Gastroesophageal sphincter (tissue), 4 donors: ENCODE measurements around the gene CMIP. TPM values are rescaled to one million over a fixed set of nuclear protein-coding genes. Genes with fewer than 3 reads are reported as not detected.

Experiments used
- ATAC-seq: fragments of 150-250 bp; one replicate; pipeline ENCODE4 v1.9.1; 2016; ENCODE audit warnings: mild to moderate bottlenecking, moderate library complexity
- H3K27ac ChIP-seq, 4 donors: fragments of 200-600 bp; sonication (generic) in 3 of 4; 1 replicate in 3 of 4; 2 replicates in 1 of 4; pipeline ENCODE4 v1.5.1; 2016 to 2019
- H3K27me3 ChIP-seq: fragments of 200-600 bp; sonication (generic); one replicate; pipeline ENCODE4 v1.5.1; 2019
- H3K36me3 ChIP-seq, 2 donors: fragments of 200-600 bp; sonication (generic); one replicate each; pipeline ENCODE4 v1.5.1; 2019; ENCODE audit warnings: control low read depth in 1 of 2
- H3K4me1 ChIP-seq, 3 donors: fragments of 200-600 bp; sonication (generic); 1 replicate in 2 of 3; 2 replicates in 1 of 3; pipeline ENCODE4 v1.5.1; 2016 to 2019; ENCODE audit warnings: control low read depth in 2 of 3
- H3K4me3 ChIP-seq, 2 donors: fragments of 200-600 bp; sonication (generic); one replicate each; pipeline ENCODE4 v1.5.1; 2019; ENCODE audit warnings: mild to moderate bottlenecking in 1 of 2, moderate library complexity in 1 of 2
- H3K9me3 ChIP-seq, 3 donors: fragments of 200-600 bp; sonication (generic); one replicate each; pipeline ENCODE4 v1.5.1; 2017 to 2019; ENCODE audit warnings: control low read depth in 2 of 3
- EP300 ChIP-seq: sonication (generic); formaldehyde crosslinking; IDR thresholded peaks from one replicate; pipeline ENCODE4 v1.6.1; 2017; ENCODE audit warnings: antibody characterized with exemption, mild to moderate bottlenecking
- POLR2A ChIP-seq, 2 donors: fragments of 450-650 bp; IDR thresholded peaks; one replicate each; pipeline ENCODE4 v1.6.1; 2017; ENCODE audit warnings: antibody characterized with exemption in 2 of 2, mild to moderate bottlenecking in 2 of 2, moderate library complexity in 1 of 2
- POLR2AphosphoS5 ChIP-seq: sonication (generic); formaldehyde crosslinking; IDR thresholded peaks from one replicate; pipeline ENCODE4 v1.6.1; 2017; ENCODE audit warnings: antibody characterized with exemption
- WGBS, 2 donors: methylation state at CpG; one replicate each; pipeline ENCODE4 v1.1.5; 2018; ENCODE audit warnings: low coverage in 1 of 2; 5-methylcytosine and 5-hydroxymethylcytosine counted together
- total RNA-seq, 4 donors: library from RNA; depleted of rRNA; stranded (reverse); fragments of >200 nt; gene quantifications; one replicate each; pipeline ENCODE4 v1.1.0, GENCODE V29; 2016
- TF ChIP-seq, protein P1 (sequence below), 4 experiments: fragments of 200-600 bp in 2 of 4; fragments of 450-650 bp in 2 of 4; sonication (generic) in 1 of 4; IDR thresholded peaks; one replicate each; pipeline ENCODE4 v1.5.1; 2017 to 2019; ENCODE audit warnings: antibody characterized with exemption in 4 of 4, mild to moderate bottlenecking in 2 of 4, moderate library complexity in 2 of 4

Gene CMIP
- total RNA-seq, 4 donors from 2014 or later: 13.4 to 24.0 (median 19.2) TPM

DNA sequence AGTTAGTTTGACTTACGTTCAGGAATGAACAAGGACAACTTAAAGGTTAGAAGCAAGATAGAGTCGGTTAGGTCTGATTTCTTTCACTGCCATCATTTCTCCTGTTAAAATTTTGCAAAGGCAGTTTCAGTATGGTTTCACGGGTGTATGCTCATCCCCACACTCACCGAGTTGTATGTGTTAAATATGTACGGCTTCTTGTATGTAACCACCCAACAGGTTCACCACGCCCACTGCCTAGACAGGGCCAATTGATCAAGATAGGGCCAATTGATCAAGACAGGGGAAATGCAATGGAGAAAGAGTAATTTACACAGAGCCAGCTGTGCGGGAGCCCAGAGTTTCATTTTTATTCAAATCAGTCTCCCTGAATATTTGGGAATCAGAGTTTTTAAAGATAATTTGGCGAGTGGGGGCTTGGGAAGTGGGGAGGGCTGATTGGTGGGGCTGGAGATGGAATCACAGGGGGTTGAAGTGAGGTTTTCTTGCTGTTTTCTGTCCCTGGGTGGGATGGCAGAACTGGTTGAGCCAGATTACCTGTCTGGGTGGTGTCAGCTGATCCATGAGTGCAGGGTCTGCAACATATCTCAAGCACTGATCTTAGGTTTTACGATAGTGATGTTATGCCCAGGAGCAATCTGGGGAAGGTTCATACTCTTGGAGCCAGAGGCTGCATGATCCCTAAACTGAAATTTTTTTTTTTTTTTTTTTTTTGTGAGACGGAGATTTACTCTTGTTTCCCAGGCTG lies 272.0 kb downstream of the CMIP start:
- H3K27ac ChIP-seq: no peak overlapping the region
- no peaks in the 10 kb centered on the region for H3K27me3 ChIP-seq
- H3K36me3 ChIP-seq: no peaks in the 10 kb centered on the region
- H3K9me3 ChIP-seq: no peaks in the 10 kb centered on the region
- no peak for ATAC-seq
- no peak for TF ChIP-seq POLR2A (IDR thresholded peaks at IDR 0.05)
- no peak for TF ChIP-seq EP300
- TF ChIP-seq, protein P1, sequence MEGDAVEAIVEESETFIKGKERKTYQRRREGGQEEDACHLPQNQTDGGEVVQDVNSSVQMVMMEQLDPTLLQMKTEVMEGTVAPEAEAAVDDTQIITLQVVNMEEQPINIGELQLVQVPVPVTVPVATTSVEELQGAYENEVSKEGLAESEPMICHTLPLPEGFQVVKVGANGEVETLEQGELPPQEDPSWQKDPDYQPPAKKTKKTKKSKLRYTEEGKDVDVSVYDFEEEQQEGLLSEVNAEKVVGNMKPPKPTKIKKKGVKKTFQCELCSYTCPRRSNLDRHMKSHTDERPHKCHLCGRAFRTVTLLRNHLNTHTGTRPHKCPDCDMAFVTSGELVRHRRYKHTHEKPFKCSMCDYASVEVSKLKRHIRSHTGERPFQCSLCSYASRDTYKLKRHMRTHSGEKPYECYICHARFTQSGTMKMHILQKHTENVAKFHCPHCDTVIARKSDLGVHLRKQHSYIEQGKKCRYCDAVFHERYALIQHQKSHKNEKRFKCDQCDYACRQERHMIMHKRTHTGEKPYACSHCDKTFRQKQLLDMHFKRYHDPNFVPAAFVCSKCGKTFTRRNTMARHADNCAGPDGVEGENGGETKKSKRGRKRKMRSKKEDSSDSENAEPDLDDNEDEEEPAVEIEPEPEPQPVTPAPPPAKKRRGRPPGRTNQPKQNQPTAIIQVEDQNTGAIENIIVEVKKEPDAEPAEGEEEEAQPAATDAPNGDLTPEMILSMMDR (IDR thresholded peaks at IDR 0.05): no peak
- no peak for TF ChIP-seq POLR2AphosphoS5
- H3K4me1 ChIP-seq: peaks cover 0 to 25% (median 5%) of the 10 kb centered on the region in 3 donors
- WGBS, 2 donors: 65 to 76% methylated on average over 4 to 7 of the region's 10 CpGs
- H3K4me3 ChIP-seq: no peak overlapping the region

DNA sequence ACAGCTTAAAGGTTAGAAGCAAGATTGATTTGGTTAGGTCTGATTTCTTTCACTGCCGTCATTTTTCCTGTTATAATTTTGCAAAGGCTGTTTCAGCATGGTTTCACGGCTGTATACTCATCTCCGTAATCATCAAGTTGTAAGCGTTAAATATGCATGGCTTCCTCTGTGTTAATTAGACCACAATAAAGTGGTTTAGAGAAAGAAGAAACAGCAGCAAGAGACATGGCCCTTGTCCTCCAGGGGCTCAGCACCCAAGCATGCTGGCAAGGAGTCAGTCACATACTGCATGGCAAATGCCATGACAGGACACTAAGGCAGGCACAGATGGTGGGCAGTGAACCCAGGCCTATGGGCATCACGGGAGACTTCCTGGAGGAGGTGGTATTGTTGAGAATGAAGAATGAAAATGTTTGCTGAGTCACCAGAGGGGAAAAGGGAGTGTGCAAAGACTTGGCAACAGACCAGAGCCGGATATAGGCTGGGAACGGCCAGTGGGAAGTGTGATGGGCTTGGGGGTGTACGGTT lies 273.1 kb downstream of the CMIP start:
- Histone ChIP-seq H3K27ac (no peak overlapping the region), H3K27me3 (no peaks in the 10 kb centered on the region), H3K4me1 (peaks cover 0 to 21% (median 5%) of the 10 kb centered on the region in 3 donors), H3K36me3 (no peaks in the 10 kb centered on the region), H3K9me3 (no peaks in the 10 kb centered on the region), H3K4me3 (no peak overlapping the region)
- ATAC-seq: no peak
- TF ChIP-seq, protein P1 (IDR thresholded peaks at IDR 0.05): no peak
- TF ChIP-seq POLR2A (IDR thresholded peaks at IDR 0.05) (no peak), POLR2AphosphoS5 (no peak), EP300 (no peak)
- 58 to 70% methylated on average over 5 to 7 of the region's 8 CpGs for WGBS, 2 donors

DNA sequence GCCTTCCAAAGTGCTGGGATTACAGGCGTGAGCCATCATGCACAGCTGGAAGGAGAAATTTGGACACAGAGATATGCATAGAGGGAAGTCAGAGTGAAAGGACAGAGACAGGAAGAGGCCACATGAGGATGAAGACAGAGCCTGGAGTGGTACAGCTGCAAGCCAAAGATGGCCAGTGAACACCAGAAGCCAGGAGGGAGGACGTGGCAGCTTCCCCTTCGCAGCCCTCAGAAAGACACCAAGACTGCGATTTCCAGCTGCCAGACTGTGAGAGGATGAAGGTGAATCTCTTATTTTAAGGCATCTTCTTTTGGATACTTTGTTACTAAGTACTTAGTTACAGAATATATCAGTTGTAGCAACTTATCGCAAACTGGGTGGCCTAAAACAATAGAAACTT lies 274.0 kb downstream of the CMIP start:
- Histone ChIP-seq H3K27me3 (no peaks in the 10 kb centered on the region), H3K9me3 (no peaks in the 10 kb centered on the region), H3K4me1 (peaks cover 0 to 21% (median 5%) of the 10 kb centered on the region in 3 donors), H3K36me3 (no peaks in the 10 kb centered on the region), H3K27ac (no peak overlapping the region), H3K4me3 (no peak overlapping the region)
- WGBS, 2 donors: 70 to 77% methylated on average over 4 of the region's 5 CpGs
- ATAC-seq: no peak
- TF ChIP-seq, protein P1 (IDR thresholded peaks at IDR 0.05): no peak
- TF ChIP-seq EP300: no peak
- TF ChIP-seq POLR2A (IDR thresholded peaks at IDR 0.05): no peak
- TF ChIP-seq POLR2AphosphoS5: no peak

DNA sequence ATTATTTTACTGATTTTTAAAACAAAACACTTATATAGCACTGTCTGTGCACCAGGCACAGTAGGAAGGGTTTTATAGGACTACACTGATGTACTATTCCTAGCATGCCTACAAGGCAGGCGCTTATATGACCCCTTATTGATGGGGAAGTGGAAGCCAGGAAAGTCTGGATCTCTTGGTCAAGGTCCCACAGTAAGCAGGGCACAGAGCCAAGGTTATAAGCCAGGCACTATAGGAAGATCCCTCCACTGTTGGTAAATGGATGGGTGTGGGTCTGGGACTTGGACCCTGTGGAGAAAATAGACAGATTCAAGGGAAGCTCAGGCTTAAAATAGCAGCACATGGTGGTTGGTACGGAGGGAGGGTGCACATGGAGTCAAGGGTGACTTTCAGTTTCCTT lies 275.4 kb downstream of the CMIP start:
- no peaks in the 10 kb centered on the region for H3K27me3 ChIP-seq
- no peaks in the 10 kb centered on the region for H3K9me3 ChIP-seq
- H3K4me1 ChIP-seq: peaks cover 0 to 21% (median 5%) of the 10 kb centered on the region in 3 donors
- H3K27ac ChIP-seq: no peak overlapping the region
- no peak for ATAC-seq
- 73 to 91% methylated on average over 2 of the region's 2 CpGs for WGBS, 2 donors
- H3K36me3 ChIP-seq: no peaks in the 10 kb centered on the region
- TF ChIP-seq POLR2AphosphoS5: no peak
- TF ChIP-seq EP300: no peak
- TF ChIP-seq, protein P1 (IDR thresholded peaks at IDR 0.05): no peak
- no peak for TF ChIP-seq POLR2A (IDR thresholded peaks at IDR 0.05)
- H3K4me3 ChIP-seq: no peak overlapping the region
